Measurements from ENCODE around the gene TUBB4B. TPM values are rescaled to one million over a fixed set of nuclear protein-coding genes. Genes with fewer than 3 reads are reported as not detected.

TUBB4B gene
- total and polyA plus RNA-seq, 2 experiments from 2014 or later = 334 to 389 TPM

DNA sequence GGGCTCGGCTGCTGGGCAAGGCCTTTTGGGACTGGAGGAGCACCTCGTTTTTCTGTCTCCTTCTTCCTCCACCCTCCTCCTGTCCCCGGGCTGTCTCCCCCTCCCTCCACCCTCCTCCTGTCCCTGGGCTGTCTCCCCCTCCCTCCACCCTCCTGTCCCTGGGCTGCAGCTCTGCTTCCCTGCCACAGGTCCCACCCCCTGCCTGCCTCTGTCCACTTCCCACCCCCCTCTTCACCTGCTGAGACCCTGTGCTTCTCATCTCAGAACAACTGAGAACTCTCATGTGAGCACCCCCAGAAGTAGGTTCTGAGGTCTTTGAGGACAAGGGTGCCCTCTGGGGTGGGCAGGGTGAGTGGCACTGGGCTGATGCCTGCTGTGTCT is 30.6 kb downstream of the TUBB4B start:
- Histone ChIP-seq H3K27ac (ENCODE audit: low read depth) (no peak overlapping the region; the same call in 1 of the 2 replicates), H3K4me3 (no peak overlapping the region), H3F3A (replicated peaks; ENCODE audit: low read depth) (0 out of 2 replicates have a peak, but pooled peaks cover 1% of the 10 kb centered on the region), H3K4me1 (ENCODE audit: insufficient read depth) (peaks cover 6% of the 10 kb centered on the region), H4K20me1 (replicated peaks; ENCODE audit: insufficient read depth) (0 out of 2 replicates have a peak, but pooled peaks cover 9% of the 10 kb centered on the region), H3K27me3 (ENCODE audit: insufficient read depth) (no peaks in the 10 kb centered on the region), H3K36me3 (ENCODE audit: insufficient read depth) (peaks cover 10% of the 10 kb centered on the region; the same call in 1 of the 2 replicates), H2AFZ (no peak overlapping the region), H3K79me2 (replicated peaks; ENCODE audit: insufficient read depth) (no peaks in the 10 kb centered on the region), H3K9me2 (ENCODE audit: insufficient read depth) (no peaks in the 10 kb centered on the region), H3K4me2 (no peak overlapping the region)
- H3K9me3 Mint-ChIP-seq = no peaks in the 10 kb centered on the region; the same call in 2 of the 3 replicates
- peaks cover 32% of the 10 kb centered on the region for H3K4me1 Mint-ChIP-seq
- peaks cover 31% of the 10 kb centered on the region for H3K36me3 Mint-ChIP-seq (ENCODE audit: low read depth)
- ATAC-seq (no peak), DNase-seq (ENCODE audit: low spot score) (no peak)
- TF ChIP-seq, protein P1, sequence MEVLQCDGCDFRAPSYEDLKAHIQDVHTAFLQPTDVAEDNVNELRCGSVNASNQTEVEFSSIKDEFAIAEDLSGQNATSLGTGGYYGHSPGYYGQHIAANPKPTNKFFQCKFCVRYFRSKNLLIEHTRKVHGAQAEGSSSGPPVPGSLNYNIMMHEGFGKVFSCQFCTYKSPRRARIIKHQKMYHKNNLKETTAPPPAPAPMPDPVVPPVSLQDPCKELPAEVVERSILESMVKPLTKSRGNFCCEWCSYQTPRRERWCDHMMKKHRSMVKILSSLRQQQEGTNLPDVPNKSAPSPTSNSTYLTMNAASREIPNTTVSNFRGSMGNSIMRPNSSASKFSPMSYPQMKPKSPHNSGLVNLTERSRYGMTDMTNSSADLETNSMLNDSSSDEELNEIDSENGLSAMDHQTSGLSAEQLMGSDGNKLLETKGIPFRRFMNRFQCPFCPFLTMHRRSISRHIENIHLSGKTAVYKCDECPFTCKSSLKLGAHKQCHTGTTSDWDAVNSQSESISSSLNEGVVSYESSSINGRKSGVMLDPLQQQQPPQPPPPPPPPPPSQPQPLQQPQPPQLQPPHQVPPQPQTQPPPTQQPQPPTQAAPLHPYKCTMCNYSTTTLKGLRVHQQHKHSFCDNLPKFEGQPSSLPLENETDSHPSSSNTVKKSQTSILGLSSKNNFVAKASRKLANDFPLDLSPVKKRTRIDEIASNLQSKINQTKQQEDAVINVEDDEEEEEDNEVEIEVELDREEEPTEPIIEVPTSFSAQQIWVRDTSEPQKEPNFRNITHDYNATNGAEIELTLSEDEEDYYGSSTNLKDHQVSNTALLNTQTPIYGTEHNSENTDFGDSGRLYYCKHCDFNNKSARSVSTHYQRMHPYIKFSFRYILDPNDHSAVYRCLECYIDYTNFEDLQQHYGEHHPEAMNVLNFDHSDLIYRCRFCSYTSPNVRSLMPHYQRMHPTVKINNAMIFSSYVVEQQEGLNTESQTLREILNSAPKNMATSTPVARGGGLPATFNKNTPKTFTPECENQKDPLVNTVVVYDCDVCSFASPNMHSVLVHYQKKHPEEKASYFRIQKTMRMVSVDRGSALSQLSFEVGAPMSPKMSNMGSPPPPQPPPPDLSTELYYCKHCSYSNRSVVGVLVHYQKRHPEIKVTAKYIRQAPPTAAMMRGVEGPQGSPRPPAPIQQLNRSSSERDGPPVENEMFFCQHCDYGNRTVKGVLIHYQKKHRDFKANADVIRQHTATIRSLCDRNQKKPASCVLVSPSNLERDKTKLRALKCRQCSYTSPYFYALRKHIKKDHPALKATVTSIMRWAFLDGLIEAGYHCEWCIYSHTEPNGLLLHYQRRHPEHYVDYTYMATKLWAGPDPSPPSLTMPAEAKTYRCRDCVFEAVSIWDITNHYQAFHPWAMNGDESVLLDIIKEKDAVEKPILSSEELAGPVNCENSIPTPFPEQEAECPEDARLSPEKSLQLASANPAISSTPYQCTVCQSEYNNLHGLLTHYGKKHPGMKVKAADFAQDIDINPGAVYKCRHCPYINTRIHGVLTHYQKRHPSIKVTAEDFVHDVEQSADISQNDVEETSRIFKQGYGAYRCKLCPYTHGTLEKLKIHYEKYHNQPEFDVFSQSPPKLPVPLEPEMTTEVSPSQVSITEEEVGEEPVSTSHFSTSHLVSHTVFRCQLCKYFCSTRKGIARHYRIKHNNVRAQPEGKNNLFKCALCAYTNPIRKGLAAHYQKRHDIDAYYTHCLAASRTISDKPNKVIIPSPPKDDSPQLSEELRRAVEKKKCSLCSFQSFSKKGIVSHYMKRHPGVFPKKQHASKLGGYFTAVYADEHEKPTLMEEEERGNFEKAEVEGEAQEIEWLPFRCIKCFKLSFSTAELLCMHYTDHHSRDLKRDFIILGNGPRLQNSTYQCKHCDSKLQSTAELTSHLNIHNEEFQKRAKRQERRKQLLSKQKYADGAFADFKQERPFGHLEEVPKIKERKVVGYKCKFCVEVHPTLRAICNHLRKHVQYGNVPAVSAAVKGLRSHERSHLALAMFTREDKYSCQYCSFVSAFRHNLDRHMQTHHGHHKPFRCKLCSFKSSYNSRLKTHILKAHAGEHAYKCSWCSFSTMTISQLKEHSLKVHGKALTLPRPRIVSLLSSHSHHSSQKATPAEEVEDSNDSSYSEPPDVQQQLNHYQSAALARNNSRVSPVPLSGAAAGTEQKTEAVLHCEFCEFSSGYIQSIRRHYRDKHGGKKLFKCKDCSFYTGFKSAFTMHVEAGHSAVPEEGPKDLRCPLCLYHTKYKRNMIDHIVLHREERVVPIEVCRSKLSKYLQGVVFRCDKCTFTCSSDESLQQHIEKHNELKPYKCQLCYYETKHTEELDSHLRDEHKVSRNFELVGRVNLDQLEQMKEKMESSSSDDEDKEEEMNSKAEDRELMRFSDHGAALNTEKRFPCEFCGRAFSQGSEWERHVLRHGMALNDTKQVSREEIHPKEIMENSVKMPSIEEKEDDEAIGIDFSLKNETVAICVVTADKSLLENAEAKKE (CRISPR knock-in tag; IDR thresholded peaks at IDR 0.05) = no peak
- TF ChIP-seq, protein P2, sequence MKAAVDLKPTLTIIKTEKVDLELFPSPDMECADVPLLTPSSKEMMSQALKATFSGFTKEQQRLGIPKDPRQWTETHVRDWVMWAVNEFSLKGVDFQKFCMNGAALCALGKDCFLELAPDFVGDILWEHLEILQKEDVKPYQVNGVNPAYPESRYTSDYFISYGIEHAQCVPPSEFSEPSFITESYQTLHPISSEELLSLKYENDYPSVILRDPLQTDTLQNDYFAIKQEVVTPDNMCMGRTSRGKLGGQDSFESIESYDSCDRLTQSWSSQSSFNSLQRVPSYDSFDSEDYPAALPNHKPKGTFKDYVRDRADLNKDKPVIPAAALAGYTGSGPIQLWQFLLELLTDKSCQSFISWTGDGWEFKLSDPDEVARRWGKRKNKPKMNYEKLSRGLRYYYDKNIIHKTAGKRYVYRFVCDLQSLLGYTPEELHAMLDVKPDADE (IDR thresholded peaks at IDR 0.05) = no peak
- TF ChIP-seq ZNF331 (CRISPR knock-in tag; IDR thresholded peaks at IDR 0.05; ENCODE audit: low read depth) (no peak), EZH2 (IDR thresholded peaks at IDR 0.05; ENCODE audit: low read depth, unreplicated experiment) (no peak), JUNB (IDR thresholded peaks at IDR 0.05; ENCODE audit: unreplicated experiment) (no peak), EZH2phosphoT487 (IDR thresholded peaks at IDR 0.05; ENCODE audit: unreplicated experiment) (no peak), CREB1 (CRISPR knock-in tag; IDR thresholded peaks at IDR 0.05; ENCODE audit: low read depth) (no peak), ZNF114 (CRISPR knock-in tag; IDR thresholded peaks at IDR 0.05) (no peak), NANOG (IDR thresholded peaks at IDR 0.05; ENCODE audit: borderline replicate concordance) (no peak), POLR2AphosphoS5 (IDR thresholded peaks at IDR 0.05; ENCODE audit: low read depth) (no peak), STAT1 (IDR thresholded peaks at IDR 0.05; ENCODE audit: unreplicated experiment) (no peak)
- TF ChIP-seq, protein P3, sequence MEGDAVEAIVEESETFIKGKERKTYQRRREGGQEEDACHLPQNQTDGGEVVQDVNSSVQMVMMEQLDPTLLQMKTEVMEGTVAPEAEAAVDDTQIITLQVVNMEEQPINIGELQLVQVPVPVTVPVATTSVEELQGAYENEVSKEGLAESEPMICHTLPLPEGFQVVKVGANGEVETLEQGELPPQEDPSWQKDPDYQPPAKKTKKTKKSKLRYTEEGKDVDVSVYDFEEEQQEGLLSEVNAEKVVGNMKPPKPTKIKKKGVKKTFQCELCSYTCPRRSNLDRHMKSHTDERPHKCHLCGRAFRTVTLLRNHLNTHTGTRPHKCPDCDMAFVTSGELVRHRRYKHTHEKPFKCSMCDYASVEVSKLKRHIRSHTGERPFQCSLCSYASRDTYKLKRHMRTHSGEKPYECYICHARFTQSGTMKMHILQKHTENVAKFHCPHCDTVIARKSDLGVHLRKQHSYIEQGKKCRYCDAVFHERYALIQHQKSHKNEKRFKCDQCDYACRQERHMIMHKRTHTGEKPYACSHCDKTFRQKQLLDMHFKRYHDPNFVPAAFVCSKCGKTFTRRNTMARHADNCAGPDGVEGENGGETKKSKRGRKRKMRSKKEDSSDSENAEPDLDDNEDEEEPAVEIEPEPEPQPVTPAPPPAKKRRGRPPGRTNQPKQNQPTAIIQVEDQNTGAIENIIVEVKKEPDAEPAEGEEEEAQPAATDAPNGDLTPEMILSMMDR (conservative IDR thresholded peaks at IDR 0.05; ENCODE audit: low read depth in 2 of 2) = no peak
- TF ChIP-seq, protein P4, sequence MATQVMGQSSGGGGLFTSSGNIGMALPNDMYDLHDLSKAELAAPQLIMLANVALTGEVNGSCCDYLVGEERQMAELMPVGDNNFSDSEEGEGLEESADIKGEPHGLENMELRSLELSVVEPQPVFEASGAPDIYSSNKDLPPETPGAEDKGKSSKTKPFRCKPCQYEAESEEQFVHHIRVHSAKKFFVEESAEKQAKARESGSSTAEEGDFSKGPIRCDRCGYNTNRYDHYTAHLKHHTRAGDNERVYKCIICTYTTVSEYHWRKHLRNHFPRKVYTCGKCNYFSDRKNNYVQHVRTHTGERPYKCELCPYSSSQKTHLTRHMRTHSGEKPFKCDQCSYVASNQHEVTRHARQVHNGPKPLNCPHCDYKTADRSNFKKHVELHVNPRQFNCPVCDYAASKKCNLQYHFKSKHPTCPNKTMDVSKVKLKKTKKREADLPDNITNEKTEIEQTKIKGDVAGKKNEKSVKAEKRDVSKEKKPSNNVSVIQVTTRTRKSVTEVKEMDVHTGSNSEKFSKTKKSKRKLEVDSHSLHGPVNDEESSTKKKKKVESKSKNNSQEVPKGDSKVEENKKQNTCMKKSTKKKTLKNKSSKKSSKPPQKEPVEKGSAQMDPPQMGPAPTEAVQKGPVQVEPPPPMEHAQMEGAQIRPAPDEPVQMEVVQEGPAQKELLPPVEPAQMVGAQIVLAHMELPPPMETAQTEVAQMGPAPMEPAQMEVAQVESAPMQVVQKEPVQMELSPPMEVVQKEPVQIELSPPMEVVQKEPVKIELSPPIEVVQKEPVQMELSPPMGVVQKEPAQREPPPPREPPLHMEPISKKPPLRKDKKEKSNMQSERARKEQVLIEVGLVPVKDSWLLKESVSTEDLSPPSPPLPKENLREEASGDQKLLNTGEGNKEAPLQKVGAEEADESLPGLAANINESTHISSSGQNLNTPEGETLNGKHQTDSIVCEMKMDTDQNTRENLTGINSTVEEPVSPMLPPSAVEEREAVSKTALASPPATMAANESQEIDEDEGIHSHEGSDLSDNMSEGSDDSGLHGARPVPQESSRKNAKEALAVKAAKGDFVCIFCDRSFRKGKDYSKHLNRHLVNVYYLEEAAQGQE (IDR thresholded peaks at IDR 0.05; ENCODE audit: unreplicated experiment) = no peak
- peaks cover 29% of the 10 kb centered on the region for H3K27me3 Mint-ChIP-seq (ENCODE audit: insufficient read depth, low read depth, poor library complexity)
- no peak overlapping the region for H3K27ac Mint-ChIP-seq
- no peak overlapping the region for H3K4me3 Mint-ChIP-seq

All from GM23338 (cell line).